AG09309 (cell line): ENCODE results near the gene IMP4.
A peak's percentile ranks its signal among the peaks of the same experiment; 100 is the strongest.

Experiments used
- DNase-seq: peaks from one replicate; pipeline ENCODE4 v3.0.0-alpha.2; 2010; ENCODE audit warnings: low read depth
- H3K4me3 ChIP-seq: 2 replicates; pipeline ENCODE4 v1.5.1; 2011; ENCODE audit warnings: mild to moderate bottlenecking, low read depth, low read length, moderate library complexity; ENCODE audit not compliant: control insufficient read depth
- TF ChIP-seq, protein P1 (sequence below): IDR thresholded peaks from 2 replicates; pipeline ENCODE4 v1.5.1; 2011; ENCODE audit warnings: mild to moderate bottlenecking, low read depth, low read length, inconsistent platforms; ENCODE audit not compliant: insufficient read depth, control insufficient read depth; ENCODE audit errors: missing control alignments

IMP4 gene

DNA sequence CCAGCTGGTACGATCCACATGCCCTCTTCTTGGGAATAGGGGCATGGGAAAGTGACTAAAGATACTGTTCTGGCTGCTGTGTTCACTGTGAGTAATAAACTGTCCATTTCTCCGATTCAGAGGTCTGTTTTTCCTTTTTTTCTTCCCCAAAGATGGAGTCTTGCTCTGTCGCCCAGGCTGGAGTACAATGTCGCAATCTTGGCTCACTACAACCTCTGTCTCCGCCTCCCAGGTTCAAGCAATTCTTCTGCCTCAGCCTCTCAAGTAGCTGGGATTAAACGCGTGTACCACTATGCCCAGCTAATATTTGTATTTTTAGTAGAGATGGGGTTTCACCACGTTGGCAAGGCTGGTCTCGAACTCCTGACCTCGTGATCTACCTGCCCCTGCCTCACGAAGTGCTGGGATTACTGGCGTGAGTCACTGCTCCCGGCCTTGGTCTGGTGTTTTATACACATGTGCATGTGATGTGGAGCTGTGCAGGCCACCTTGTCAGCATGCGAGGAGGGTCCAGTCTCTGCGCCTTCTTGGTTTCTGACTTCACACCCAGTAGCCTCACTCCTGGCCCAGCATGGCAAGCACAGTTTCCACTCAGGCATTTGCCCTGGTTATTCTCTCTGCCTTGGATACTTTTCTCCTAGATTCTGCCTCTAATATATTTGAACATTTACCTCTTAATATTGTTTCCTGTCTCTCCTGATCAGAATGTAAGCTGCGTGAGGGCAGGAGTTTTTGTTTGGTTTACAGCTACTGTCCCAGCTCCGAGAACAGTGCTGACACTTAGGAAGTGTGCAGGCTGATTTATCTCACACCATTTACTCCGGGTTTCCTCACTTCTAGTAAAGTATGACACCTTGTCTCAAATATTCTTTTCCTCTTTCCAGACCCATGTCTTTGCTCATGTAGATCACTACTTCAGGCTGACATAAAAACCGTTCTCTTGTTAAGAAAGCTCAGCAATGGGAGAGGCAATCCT lies 32.9 kb downstream of the IMP4 start:
- TF ChIP-seq, protein P1, sequence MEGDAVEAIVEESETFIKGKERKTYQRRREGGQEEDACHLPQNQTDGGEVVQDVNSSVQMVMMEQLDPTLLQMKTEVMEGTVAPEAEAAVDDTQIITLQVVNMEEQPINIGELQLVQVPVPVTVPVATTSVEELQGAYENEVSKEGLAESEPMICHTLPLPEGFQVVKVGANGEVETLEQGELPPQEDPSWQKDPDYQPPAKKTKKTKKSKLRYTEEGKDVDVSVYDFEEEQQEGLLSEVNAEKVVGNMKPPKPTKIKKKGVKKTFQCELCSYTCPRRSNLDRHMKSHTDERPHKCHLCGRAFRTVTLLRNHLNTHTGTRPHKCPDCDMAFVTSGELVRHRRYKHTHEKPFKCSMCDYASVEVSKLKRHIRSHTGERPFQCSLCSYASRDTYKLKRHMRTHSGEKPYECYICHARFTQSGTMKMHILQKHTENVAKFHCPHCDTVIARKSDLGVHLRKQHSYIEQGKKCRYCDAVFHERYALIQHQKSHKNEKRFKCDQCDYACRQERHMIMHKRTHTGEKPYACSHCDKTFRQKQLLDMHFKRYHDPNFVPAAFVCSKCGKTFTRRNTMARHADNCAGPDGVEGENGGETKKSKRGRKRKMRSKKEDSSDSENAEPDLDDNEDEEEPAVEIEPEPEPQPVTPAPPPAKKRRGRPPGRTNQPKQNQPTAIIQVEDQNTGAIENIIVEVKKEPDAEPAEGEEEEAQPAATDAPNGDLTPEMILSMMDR: no peak
- no peak for DNase-seq
- no peak overlapping the region for H3K4me3 ChIP-seq

DNA sequence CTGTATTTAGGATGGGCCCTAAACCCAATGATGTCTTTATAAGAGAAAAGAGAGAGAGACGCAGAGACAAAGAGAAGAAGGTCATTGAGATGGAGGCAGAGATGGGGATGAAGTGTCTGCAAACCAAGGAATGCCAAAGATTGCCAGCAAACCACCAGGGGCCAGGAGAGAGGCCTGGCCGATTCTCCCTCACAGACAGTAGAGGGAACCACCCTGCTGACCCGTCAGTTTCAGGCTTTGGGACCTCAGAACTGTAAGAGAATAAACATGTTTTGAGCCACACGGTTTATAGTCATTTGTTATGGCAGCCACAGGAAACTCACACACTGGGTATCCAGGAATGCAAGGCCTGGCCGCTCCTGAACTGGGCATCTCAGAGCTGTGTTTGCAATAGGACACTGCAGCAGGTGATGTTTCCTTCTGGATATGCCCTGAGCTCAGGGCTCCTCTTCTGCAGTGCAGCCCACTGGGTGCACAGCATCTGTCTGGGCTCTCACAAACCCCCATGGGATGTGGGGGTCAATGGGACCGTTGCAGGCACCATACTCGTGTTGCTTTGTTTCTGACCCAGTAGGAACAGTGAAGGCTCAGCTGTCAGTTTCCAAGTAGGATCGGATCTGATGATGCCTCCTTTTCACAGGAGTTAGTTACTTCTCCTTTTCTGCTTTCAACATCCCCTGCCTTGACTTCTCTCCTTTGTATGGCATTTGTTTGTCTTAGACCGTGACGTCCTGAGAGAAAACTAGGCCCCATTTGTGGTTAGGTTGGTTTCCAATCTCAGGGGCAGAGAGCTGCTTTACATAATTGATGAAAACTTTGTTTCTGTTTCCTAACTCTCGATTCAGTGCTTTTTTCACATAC lies 34.0 kb downstream of the IMP4 start:
- no peak overlapping the region for H3K4me3 ChIP-seq
- no peak for DNase-seq
- TF ChIP-seq, protein P1: peak; percentile 17

DNA sequence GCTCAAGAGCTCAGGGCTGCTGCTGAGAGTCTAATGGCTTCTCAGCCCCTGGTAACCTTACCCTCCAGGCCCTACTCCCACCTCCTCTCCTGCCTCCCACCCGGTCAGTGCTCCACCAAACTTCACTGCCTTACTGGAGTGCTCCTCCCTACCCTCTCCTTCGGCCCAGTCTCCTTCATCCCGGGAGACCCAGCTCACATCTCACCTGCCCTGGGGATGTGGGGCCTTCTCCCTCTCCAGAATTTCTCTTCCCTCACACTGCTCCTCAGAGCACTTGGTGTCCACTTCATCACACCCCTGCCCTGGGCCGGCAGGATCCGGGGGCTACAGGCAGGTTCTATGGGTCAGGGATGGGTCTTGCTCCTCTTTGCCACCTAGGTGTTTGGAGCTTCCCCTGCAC lies 34.8 kb downstream of the IMP4 start:
- DNase-seq: no peak
- TF ChIP-seq, protein P1: no peak
- no peak overlapping the region for H3K4me3 ChIP-seq

DNA sequence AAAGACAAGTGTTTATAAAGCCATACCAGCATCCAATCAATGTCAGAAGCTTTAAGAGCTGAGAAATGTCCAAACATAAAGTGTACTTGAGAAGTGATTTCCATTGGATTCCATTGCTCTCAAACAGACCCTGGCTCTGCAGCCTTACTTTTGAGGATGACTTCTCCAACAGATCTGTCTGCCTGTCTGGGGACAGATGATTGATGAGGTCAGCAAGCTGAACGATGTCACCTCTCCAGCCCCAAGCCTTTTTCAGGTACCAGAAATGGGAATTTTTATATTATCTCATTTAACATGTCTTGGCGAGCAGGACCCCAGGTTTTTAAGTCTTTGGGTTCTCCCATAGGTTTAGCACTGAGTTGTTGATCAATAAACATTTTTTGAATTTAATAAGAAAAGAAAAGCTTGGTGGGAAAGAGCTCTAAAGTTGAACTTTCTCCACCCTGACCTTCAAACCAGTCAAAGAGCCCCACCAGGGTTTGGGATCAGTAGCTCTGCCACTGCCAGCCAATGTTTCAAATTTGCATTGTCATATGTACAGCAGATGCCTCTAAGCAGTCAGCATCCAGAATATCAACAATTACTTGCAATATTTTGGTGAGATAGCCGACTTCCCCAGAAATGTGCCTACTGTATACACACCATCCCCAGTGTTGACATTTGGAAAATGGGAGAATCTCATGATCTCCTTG lies 35.7 kb downstream of the IMP4 start:
- DNase-seq: no peak
- no peak overlapping the region for H3K4me3 ChIP-seq
- TF ChIP-seq, protein P1: no peak

DNA sequence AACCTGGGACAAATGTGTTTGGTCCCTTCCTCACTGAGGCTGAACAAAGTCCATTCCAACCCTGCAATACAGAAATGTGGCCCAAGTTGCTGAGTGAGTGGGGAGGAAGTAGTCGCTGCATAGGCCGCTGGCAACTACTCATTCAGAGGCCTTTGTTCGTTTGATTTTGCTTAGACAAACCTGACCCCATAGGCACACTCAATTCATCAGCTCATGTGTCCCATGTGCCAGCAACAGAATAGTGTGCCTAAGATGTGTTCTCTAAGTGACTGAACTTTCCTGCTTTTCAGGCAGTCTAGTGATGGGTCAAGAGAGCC lies 36.2 kb downstream of the IMP4 start:
- no peak for DNase-seq
- TF ChIP-seq, protein P1: no peak
- no peak overlapping the region for H3K4me3 ChIP-seq
